ENCODE data around the gene DDX42. TPM values are rescaled to one million over a fixed set of nuclear protein-coding genes. Genes with fewer than 3 reads are reported as not detected.

DDX42 gene
- total and polyA plus RNA-seq, 9 of the 15 experiments (the other 6 are each of a cell fraction or from before 2014, with no cell fraction given) = 16.5 to 149 (median 87.6) TPM

DNA sequence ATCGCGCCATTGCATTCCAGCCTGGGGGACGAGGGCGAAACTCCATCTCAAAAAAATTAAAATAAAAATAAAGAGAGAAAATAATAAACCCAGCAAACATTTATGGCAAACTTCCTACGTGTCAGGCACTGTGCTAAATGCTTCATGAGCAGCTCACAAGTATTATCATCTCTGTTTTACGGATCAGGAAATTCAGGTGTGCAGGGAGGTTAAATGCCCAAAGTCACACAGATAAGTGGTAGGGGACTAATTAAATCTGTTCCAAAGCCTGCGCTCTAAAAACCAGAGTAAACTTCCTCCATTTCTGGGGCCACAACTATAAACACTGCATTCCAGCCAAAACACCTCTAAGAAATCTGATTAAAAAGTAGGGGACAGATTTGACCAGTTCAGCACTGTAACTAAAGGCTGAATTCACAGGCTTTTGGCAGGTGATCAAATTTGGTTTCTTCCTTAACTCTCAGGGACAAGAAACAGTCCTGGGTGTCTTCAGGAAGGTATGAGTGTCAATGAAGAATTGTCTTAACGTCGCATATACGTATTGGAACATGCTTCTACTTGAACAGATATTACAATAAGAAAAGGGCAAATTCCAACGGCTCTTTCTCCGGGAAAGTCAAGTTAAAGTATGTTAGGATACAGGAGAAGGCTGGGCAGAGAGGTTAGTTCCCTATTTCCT, 33.4 kb upstream of the DDX42 start:
- H2AFZ ChIP-seq (ENCODE audit: low read depth, low read length) = peak overlapping the region; percentile 88
- H3K4me3 ChIP-seq = peak overlapping the region; percentile 84
- H3K27ac ChIP-seq (ENCODE audit: extremely low read depth, low read depth, low read length) = peak overlapping the region; percentile 79
- ChIA-PET CTCF (ENCODE audit: low intra/inter-chr PET ratio) (no interaction called here), POLR2A (interaction anchor here (0.6 to 2.6 kb wide), 8 partner anchors 8 to 33 kb away, joined by 3 to 33 read pairs (median 4); partner anchors contain the start of genes CCDC47 and DDX42)
- peak overlapping the region; percentile 76 for H3K4me2 ChIP-seq (ENCODE audit: insufficient read depth, low read length)
- ATAC-seq (no peak), FAIRE-seq (peak; percentile 40), DNase-seq (ENCODE audit: extremely low read depth in 1 of 4, low spot score in 3 of 4) (peak in 2 of 4 experiments; percentile 9 to 42)
- H3K79me2 ChIP-seq (ENCODE audit: control insufficient read depth, insufficient read depth, low read length) = peaks cover 11% of the 10 kb centered on the region
- peaks cover 12% of the 10 kb centered on the region; the same call in 2 of the 3 replicates for H3K36me3 ChIP-seq (ENCODE audit: control insufficient read depth, insufficient read depth, low read length)
- TSS peak; percentile 60 for BruUV-seq (replicated peaks)
- no peaks in the 10 kb centered on the region for H3K9me3 ChIP-seq (replicated peaks; ENCODE audit: control insufficient read depth, insufficient read depth, low read depth, low read length)
- H3K4me1 ChIP-seq (replicated peaks in 1 of 2; ENCODE audit: control insufficient read depth in 2 of 2, insufficient read depth in 2 of 2, low read length in 2 of 2) = peaks cover 4 to 18% of the 10 kb centered on the region in 2 experiments; a peak in 3 of 5 replicates
- intact Hi-C loops (cut with micrococcal nuclease) = no loop called here
- no peaks in the 10 kb centered on the region for H3K27me3 ChIP-seq (ENCODE audit: control insufficient read depth in 2 of 2, insufficient read depth in 2 of 2, low read length in 2 of 2)
- in situ Hi-C loops (cut with MboI) = no loop called here
- H3K9me1 ChIP-seq (ENCODE audit: control insufficient read depth, insufficient read depth, low read length) = no peaks in the 10 kb centered on the region
- WGBS (ENCODE audit: insufficient coverage, low coverage, missing lambda C conversion rate) = 27% methylated on average over 12 of the region's 12 CpGs
- H3K9ac ChIP-seq (ENCODE audit: insufficient read depth in 1 of 2, low read depth in 2 of 2, low read length in 2 of 2) = peak overlapping the region; percentile 86 to 99
- H4K20me1 ChIP-seq (replicated peaks; ENCODE audit: control insufficient read depth, insufficient read depth, low read length) = no peaks in the 10 kb centered on the region
- peak; percentile 37 to 79 for TF ChIP-seq KDM1A (IDR thresholded peaks at IDR 0.05)
- peak; percentile 42; the same call in 1 of the 2 replicates for TF ChIP-seq NFIC (IDR thresholded peaks at IDR 0.05)
- peak in 1 of 2 experiments; percentile 51; a peak in 2 of 4 replicates for TF ChIP-seq RCOR1 (IDR thresholded peaks at IDR 0.05; ENCODE audit: borderline replicate concordance in 1 of 2, low read depth in 2 of 2, low read length in 2 of 2)
- TF ChIP-seq HDAC1 (IDR thresholded peaks at IDR 0.05) = 0 out of 4 replicates have a peak, but pooled peaks of 1 of the 2 experiments have one; percentile 10
- TF ChIP-seq PTRF (tag; IDR thresholded peaks at IDR 0.05) = no peak
- no peak for TF ChIP-seq TBL1XR1 (IDR thresholded peaks at IDR 0.05; ENCODE audit: low read length in 2 of 2)
- TF ChIP-seq, protein P1, sequence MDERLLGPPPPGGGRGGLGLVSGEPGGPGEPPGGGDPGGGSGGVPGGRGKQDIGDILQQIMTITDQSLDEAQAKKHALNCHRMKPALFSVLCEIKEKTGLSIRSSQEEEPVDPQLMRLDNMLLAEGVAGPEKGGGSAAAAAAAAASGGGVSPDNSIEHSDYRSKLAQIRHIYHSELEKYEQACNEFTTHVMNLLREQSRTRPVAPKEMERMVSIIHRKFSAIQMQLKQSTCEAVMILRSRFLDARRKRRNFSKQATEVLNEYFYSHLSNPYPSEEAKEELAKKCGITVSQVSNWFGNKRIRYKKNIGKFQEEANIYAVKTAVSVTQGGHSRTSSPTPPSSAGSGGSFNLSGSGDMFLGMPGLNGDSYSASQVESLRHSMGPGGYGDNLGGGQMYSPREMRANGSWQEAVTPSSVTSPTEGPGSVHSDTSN (CRISPR knock-in tag; IDR thresholded peaks at IDR 0.05; ENCODE audit: low read depth) = no peak
- TF ChIP-seq, protein P1 (tag; conservative IDR thresholded peaks at IDR 0.05; ENCODE audit: low read depth) = no peak
- TF ChIP-seq ZNF184 (CRISPR knock-in tag; IDR thresholded peaks at IDR 0.05) = no peak
- no peak for TF ChIP-seq ZNF589 (CRISPR knock-in tag; IDR thresholded peaks at IDR 0.05; ENCODE audit: low read depth)
- peak; percentile 14 for TF ChIP-seq SMAD1 (IDR thresholded peaks at IDR 0.05; ENCODE audit: low read depth, low read length, partially characterized antibody)
- TF ChIP-seq ETV6 (IDR thresholded peaks at IDR 0.05; ENCODE audit: borderline replicate concordance in 1 of 2, low read depth in 2 of 2, low read length in 1 of 2) = no peak
- TF ChIP-seq ETV6 (CRISPR knock-in tag; IDR thresholded peaks at IDR 0.05; ENCODE audit: borderline replicate concordance) = no peak
- TF ChIP-seq CBFA2T3 (IDR thresholded peaks at IDR 0.05) = no peak
- no peak for TF ChIP-seq PHF21A (IDR thresholded peaks at IDR 0.05; ENCODE audit: borderline replicate concordance, low read depth)
- TF ChIP-seq, protein P2, sequence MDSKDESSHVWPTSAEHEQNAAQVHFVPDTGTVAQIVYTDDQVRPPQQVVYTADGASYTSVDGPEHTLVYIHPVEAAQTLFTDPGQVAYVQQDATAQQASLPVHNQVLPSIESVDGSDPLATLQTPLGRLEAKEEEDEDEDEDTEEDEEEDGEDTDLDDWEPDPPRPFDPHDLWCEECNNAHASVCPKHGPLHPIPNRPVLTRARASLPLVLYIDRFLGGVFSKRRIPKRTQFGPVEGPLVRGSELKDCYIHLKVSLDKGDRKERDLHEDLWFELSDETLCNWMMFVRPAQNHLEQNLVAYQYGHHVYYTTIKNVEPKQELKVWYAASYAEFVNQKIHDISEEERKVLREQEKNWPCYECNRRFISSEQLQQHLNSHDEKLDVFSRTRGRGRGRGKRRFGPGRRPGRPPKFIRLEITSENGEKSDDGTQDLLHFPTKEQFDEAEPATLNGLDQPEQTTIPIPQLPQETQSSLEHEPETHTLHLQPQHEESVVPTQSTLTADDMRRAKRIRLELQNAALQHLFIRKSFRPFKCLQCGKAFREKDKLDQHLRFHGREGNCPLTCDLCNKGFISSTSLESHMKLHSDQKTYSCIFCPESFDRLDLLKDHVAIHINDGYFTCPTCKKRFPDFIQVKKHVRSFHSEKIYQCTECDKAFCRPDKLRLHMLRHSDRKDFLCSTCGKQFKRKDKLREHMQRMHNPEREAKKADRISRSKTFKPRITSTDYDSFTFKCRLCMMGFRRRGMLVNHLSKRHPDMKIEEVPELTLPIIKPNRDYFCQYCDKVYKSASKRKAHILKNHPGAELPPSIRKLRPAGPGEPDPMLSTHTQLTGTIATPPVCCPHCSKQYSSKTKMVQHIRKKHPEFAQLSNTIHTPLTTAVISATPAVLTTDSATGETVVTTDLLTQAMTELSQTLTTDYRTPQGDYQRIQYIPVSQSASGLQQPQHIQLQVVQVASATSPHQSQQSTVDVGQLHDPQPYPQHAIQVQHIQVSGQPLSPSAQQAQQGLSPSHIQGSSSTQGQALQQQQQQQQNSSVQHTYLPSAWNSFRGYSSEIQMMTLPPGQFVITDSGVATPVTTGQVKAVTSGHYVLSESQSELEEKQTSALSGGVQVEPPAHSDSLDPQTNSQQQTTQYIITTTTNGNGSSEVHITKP (IDR thresholded peaks at IDR 0.05; ENCODE audit: partially characterized antibody) = peak; percentile 33
- no peak for TF ChIP-seq ZNF696 (CRISPR knock-in tag; conservative IDR thresholded peaks at IDR 0.05)
